CD4-positive, alpha-beta T cell treated with Interleukin-6 at 100 ng/mL for 8 hours (primary cell): Measurements from ENCODE around the gene SEL1L2.

ENCODE experiments used
- DNase-seq: peaks from one replicate; pipeline ENCODE4 v3.0.0-alpha.2; 2020; ENCODE audit warnings: mixed read lengths, low spot score

Gene SEL1L2

DNA sequence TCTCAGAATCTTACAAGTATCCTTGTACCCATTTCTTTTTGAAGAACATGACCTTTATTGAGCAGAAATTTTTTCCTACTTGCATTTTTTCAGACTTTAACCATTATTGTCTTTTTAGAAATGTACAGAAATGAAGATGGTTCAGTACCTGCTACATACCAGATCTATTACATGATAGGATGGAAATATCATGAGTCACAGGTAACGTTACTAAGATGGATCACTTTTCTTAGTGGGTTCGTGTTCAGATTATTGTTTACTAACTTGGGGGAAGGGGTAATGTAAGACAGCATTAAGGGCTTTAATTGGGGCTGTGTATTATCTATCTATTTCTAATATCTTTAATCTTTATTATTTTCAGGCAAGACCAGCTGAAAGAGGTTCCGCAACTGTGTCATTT is 173.7 kb downstream of the SEL1L2 start:
- no peak for DNase-seq

DNA sequence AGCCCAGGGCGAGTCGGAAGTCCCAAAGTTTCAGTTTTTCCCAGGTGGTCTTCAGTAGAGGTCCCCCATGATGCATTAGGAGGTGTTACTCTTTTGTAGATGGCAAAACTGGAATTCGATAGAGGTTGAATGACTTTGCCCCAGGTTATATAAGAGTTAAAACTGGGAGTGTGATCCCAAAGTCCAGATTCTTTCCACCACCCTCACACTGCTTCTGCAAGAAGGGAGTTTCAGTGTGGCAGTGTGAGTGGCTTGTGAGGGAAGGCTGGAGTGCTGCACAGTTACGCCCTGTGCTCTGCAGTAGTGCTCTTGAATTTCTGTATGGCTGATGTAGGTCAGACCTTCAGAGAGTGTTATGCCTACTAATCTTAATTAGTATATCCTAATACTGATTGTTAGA is 175.7 kb downstream of the SEL1L2 start:
- no peak for DNase-seq

DNA sequence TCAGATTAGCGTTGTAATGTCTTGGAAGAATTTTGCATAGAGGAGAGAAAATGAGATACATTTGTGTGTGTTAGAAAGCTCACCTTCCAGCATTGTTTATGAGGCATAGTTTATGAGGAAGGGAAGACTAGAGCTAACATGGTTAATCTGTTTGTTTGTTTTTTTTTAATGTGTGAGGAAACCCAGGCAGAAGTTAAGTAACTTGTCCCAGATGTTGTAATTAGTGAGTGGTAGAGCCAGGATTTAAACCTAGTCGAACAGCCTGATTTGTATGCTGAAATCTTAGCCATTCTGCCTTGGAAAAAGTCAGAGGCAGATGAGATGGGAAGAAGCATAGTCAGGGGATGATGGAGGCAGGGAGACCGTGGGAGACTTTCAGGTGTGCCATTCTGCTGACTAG is 176.5 kb downstream of the SEL1L2 start:
- no peak for DNase-seq

DNA sequence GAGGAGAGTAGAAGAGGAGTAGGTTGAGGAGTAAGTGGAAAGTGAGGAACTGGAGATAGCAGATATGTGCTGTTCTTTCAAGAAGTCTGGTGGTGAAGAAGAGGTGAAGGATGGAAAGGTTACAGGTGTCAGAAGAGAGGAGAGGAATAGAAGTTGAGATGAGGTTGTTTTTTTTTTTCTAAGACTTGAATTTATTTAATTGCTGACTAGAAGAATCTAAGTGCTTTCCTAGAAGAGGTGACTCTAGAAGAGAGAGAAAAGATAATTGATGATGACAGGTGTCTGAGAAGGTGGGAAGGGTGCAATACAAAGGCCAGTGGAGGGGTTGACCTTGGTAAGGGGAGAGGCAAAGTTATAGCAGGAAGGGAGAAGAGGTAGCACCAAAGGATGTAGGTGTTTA is 180.0 kb downstream of the SEL1L2 start:
- no peak for DNase-seq

DNA sequence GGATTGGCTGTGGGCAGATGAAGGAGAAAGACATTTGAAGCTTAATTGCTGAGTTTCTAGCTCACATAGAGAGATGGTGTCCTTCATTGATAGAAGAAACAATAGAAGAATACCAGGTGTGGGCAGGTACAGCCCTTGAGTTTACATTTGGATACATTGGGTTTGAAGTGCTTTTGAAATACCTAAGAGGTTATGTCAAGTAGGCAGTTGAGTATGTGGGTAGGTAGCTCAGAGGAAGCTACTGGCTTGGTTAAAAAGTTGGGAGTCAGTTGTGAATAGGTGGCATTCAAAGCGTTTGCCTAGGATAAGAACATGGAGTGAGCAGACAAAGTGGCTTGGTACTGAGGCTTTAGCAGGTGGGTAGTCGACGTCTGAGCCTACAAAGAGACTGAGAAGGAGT is 180.6 kb downstream of the SEL1L2 start:
- DNase-seq = no peak

DNA sequence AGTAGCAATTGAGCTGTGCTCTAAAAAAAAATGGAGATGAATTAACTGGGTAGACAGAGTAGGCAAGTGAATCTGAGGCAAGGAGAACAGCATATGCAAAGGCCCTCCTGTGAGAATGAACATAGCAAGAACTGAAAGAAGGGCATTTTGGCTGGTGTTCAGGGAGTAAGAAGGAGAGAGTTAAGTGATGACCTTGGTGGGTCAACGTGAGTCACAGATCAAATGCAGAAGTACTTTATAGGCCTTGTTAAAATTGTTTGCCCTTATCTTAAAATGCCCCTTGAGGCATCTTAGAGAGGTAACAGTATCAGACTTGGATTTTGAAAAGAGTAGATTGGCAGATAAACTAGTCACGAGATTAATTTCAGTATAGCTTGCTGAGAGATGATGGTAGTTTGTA is 181.0 kb downstream of the SEL1L2 start:
- no peak for DNase-seq

DNA sequence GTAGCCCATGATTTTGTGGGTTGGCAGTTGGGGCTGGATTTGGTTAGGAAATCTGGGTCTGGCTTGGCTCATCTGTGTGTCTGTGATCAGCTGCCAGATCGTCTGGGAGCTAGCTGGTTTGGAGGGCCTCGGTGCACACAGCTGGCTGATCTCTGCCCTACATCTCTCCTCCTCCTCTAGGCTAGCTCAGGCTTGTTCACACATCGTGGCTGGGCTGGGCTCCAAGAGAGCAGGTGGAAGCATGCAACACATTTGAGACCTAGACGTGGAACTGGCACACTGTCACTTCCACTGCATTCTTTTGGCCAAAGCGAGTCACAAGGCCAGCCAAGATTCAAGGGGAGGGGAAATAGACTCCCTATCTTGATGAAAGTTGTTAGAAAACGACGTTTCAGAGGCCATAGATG is 189.7 kb downstream of the SEL1L2 start:
- no peak for DNase-seq

DNA sequence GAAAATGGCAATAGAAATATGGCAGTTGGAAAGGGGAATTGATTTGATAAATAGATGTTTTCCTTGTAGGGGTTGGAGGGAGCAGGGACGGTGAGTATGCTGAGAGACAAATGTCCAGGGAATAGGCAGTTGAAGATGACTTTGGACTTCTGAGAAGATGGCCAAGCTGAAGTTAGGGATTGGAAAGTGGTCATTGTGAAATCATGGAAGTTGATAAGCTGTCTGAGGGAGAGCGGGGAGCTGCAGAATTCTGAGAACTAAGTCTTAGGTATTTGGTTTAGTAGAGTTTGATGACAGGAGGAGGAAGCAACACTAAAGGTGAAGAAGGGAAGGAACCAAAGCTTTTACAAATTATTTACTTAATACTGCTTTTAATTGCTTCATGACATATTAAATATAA is 190.4 kb downstream of the SEL1L2 start:
- no peak for DNase-seq
